ENCODE results near the gene SREBF1.

DNA sequence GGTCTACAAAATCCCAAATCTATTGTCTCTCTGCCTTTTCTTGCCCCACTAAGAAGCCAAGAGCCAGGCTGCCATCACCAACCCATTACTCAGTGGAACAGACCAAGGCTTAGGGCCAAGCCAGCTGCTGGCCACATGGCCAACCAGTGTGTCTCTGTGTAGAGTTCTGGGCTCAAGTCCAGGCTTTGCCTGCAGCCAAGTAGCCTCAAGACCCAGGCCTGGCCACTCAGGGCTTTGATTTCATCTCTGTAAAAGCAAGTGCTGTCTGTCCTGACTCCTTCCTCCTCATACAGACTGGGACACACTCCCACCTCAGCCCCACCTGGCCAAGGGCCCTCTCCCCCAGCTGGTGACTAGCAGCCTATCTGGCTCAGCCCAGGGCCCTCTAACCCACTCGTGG is 14.6 kb downstream of the SREBF1 start:
- TF ChIP-seq, protein P1, sequence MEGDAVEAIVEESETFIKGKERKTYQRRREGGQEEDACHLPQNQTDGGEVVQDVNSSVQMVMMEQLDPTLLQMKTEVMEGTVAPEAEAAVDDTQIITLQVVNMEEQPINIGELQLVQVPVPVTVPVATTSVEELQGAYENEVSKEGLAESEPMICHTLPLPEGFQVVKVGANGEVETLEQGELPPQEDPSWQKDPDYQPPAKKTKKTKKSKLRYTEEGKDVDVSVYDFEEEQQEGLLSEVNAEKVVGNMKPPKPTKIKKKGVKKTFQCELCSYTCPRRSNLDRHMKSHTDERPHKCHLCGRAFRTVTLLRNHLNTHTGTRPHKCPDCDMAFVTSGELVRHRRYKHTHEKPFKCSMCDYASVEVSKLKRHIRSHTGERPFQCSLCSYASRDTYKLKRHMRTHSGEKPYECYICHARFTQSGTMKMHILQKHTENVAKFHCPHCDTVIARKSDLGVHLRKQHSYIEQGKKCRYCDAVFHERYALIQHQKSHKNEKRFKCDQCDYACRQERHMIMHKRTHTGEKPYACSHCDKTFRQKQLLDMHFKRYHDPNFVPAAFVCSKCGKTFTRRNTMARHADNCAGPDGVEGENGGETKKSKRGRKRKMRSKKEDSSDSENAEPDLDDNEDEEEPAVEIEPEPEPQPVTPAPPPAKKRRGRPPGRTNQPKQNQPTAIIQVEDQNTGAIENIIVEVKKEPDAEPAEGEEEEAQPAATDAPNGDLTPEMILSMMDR (IDR thresholded peaks at IDR 0.05), result no peak
- no peak for TF ChIP-seq POLR2A (IDR thresholded peaks at IDR 0.05)
- TF ChIP-seq POLR2AphosphoS5 (IDR thresholded peaks at IDR 0.05; ENCODE audit: insufficient read depth in 1 of 2, low read depth in 1 of 2), result peak in 1 of 2 donors; percentile 31
